GM12891 (cell line): ENCODE data around the gene GRWD1.
"Not testable (repeated sequence)": the region's sequence is repeated elsewhere in the genome, so short reads cannot be mapped to it uniquely, and the experiment has no call there.

Source experiments
- DNase-seq: peaks from one replicate; pipeline ENCODE4 v3.0.0; 2011; ENCODE audit warnings: low spot score; ENCODE audit not compliant: insufficient read length
- FAIRE-seq: peaks from 2 replicates; lab custom pipeline; 2011; peaks lifted over from hg19 to GRCh38; lab: Jason Lieb, UNC
- PAX5 ChIP-seq: IDR thresholded peaks from 2 replicates; pipeline ENCODE4 v1.6.1; 2011; ENCODE audit warnings: low read length, moderate library complexity, mild to moderate bottlenecking; ENCODE audit not compliant: insufficient read depth, severe bottlenecking
- POLR2A ChIP-seq: IDR thresholded peaks from 2 replicates; pipeline ENCODE4 v1.6.1; 2011; ENCODE audit warnings: low read depth, low read length, control low read depth
- POLR2AphosphoS5 ChIP-seq: IDR thresholded peaks from 2 replicates; pipeline ENCODE4 v1.6.1; 2011; ENCODE audit warnings: low read depth, low read length, control low read depth
- POU2F2 ChIP-seq: IDR thresholded peaks from 2 replicates; pipeline ENCODE4 v1.6.1; 2011; ENCODE audit warnings: low read depth, mild to moderate bottlenecking, control low read depth, low read length, moderate library complexity
- SPI1 ChIP-seq: IDR thresholded peaks from 2 replicates; pipeline ENCODE4 v1.6.1; 2011; ENCODE audit warnings: low read depth, low read length, control low read depth
- TAF1 ChIP-seq: IDR thresholded peaks from 2 replicates; pipeline ENCODE4 v1.6.1; 2011; ENCODE audit warnings: low read depth, low read length, control low read depth

The GRWD1 gene

DNA sequence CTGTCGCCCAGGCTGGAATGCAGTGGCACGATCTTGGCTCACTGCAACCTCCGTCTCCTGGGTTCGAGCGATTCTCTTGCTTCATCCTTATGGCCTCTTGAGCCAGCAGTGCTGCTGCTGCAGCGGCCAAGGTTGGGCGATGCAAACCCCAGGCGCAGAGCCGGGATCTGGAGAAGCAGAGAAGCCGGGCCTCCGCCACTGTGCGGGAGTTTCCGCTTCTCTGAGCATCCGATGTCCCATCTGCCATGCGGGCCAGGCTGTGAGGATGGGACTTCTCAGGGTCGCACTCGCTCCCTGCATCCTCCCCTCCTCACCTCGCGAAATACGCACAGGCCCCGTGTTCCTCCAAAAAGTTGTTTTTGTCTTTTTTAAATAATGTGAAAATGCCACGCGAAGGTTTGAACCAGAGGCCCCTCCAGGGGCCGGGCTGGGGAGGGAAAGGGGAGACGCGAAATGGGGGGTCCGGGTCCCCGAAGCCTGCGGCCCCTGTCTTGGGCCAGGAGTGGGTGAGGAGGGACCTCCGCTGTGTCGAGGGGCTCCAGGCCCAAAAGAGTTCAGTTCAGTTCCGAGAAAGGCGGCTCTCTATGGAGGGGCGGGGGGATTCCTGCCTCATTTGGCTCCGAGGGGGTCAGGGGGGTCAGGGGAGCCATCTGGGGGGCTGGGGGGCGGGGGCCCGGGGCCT lies 39.3 kb downstream of the GRWD1 start:
- DNase-seq (no peak), FAIRE-seq (no peak)
- no peak for TF ChIP-seq POLR2A
- no peak for TF ChIP-seq PAX5
- no peak for TF ChIP-seq TAF1
- no peak for TF ChIP-seq POLR2AphosphoS5
- TF ChIP-seq POU2F2, result no peak
- no peak for TF ChIP-seq SPI1

DNA sequence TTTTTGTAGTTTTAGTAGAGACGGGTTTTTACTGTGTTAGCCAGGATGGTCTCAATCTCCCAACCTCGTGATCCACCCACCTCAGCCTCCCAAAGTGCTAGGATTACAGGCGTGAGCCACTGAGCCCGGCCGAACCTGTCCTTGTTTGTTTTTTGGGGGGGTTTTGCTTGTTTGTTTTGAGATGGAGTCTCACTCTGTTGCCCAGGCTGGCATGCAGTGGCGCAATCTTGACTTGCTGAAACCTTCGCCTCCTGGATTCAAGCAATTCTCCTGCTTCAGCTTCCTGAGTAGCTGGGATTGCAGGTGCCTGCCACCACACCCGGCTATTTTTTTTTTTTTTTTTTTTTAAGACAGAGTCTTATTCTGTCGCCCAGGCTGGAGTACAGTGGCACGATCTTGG lies 40.9 kb downstream of the GRWD1 start:
- not testable (repeated sequence) for FAIRE-seq, DNase-seq

GRCh38 chr19:48487544-48487943 lies 41.8 kb downstream of the GRWD1 start:
- no peak for DNase-seq
- TF ChIP-seq SPI1, result no peak
- TF ChIP-seq POU2F2, result no peak
- no peak for TF ChIP-seq TAF1
- TF ChIP-seq POLR2AphosphoS5, result no peak
- no peak for TF ChIP-seq PAX5
- TF ChIP-seq POLR2A, result no peak
- no peak for FAIRE-seq

GRCh38 chr19:48487948-48488347 lies 42.2 kb downstream of the GRWD1 start:
- FAIRE-seq, result no peak
- TF ChIP-seq SPI1 (no peak), PAX5 (no peak), POLR2AphosphoS5 (no peak), POLR2A (no peak), POU2F2 (no peak), TAF1 (no peak)

GRCh38 chr19:48488478-48488877 lies 42.7 kb downstream of the GRWD1 start:
- FAIRE-seq, DNase-seq: not testable (repeated sequence)

More at GRCh38 chr19:48487948-48488347, 42.2 kb downstream of the GRWD1 start:
- no peak for DNase-seq

GRCh38 chr19:48489608-48490216 lies 43.9 kb downstream of the GRWD1 start:
- TF ChIP-seq TAF1 (no peak), SPI1 (peak; percentile 81)
- DNase-seq (peak; percentile 90), FAIRE-seq (peak; percentile 89)

DNA sequence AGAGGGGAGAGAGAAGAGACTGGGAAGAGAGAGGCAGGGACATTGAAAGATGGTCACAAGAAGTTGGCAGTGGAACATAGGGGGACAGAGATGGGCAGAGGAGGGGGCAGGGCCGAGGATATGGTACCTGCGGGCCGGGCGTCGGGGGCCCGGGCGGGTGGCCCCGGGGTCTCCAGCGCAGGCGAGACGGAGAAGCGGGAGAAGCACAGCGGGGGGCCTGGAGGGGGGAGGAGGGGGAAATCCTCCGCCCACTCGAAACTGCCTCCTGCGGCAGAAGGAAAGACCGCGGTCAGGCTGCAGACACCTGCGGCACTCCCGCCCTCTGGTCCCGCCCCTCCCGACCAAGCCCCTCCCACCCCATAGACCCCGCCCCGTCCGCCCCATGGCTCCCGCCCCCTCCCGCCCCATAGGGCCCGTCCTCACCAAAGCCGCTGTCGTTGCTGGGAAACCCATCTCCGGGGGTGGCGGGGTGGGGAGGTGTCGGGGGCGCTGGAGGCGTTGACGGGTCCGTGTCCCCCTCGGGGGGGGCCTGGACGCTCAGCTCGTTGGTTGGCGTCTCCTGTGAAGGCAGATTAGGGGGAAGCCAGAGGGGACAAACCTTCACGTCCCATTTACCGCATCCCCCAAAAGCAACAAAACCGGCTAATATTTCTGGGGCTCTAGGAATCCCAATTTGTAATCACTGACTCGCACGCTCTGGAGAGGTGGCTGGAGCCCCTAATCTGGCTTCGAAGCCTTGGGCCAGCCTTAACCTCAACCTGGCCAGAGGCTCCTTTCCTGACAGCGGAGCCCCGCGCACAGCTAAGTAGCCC lies 45.4 kb downstream of the GRWD1 start:
- peak; percentile 95 for DNase-seq
- TF ChIP-seq POU2F2, result no peak
- no peak for TF ChIP-seq POLR2A
- no peak for TF ChIP-seq TAF1
- no peak for TF ChIP-seq POLR2AphosphoS5
- no peak for TF ChIP-seq SPI1
- TF ChIP-seq PAX5, result no peak
- FAIRE-seq, result peak; percentile 78

GRCh38 chr19:48491793-48492123 lies 46.0 kb downstream of the GRWD1 start:
- DNase-seq (no peak), FAIRE-seq (no peak)
- TF ChIP-seq POLR2AphosphoS5 (no peak), PAX5 (no peak), TAF1 (no peak), SPI1 (no peak), POU2F2 (no peak), POLR2A (no peak)

DNA sequence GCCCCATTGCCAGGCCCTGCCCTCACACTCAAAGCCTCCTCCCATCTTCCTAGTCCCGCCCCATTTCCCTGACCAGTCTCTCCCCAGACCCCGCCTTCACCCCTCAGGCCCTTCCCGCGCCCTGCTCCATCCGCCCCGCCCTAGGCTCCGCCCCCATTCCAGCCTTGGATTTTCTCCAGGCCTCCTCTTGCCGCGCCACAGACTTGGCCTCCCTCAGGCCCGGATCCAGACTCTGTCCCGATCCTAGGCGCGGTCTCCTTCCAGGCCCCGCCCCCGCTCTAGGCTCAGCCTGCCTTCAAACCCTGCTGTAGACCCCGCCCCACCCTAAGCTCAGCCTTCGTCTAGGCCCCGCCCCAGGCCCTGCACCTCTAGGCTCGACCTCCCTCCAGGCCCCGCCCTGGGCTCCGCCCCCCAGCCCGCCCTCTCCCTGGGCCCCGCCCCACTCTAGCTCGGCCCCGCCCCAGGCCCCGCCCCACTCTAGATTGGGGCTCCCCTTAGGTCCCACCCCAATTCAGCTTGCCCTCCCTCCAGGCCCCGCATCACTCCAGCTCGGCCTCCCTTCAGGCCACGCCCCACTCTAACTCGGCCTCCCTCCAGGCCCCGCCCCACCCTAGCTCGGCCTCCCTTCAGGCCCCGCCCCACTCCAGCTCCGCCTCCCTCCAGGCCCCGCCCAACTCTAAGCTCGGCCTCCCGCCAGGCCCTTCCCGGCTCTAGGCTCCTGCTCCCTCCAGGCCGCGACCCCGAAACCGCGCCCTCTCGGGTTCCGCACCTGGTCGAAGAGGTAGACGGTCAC lies 47.3 kb downstream of the GRWD1 start:
- FAIRE-seq (peak; percentile 62), DNase-seq (peak; percentile 84)
- TF ChIP-seq SPI1 (no peak), POLR2A (no peak), PAX5 (no peak), POLR2AphosphoS5 (no peak)
